Measurements from ENCODE around the gene TMEM98. TPM values are rescaled to one million over a fixed set of nuclear protein-coding genes. Genes with fewer than 3 reads are reported as not detected.

The TMEM98 gene
- total RNA-seq, 1 donor from 2014 or later, result not detected

- intact Hi-C loops (cut with micrococcal nuclease), result no loop called here
- no peak for ATAC-seq (ENCODE audit: low read depth)
- H3K36me3 Mint-ChIP-seq (ENCODE audit: low read depth), result no peaks in the 10 kb centered on the region
- POLR2A ChIA-PET, result no interaction called here
- no peak overlapping the region for H3K4me3 Mint-ChIP-seq
- no peaks in the 10 kb centered on the region for H3K9me3 Mint-ChIP-seq
- no peak for DNase-seq
- CTCF ChIA-PET, result no interaction called here
- H3K27me3 Mint-ChIP-seq, result peaks cover 18% of the 10 kb centered on the region
- peaks cover 3% of the 10 kb centered on the region for H3K4me1 Mint-ChIP-seq
- TF ChIP-seq, protein P1, sequence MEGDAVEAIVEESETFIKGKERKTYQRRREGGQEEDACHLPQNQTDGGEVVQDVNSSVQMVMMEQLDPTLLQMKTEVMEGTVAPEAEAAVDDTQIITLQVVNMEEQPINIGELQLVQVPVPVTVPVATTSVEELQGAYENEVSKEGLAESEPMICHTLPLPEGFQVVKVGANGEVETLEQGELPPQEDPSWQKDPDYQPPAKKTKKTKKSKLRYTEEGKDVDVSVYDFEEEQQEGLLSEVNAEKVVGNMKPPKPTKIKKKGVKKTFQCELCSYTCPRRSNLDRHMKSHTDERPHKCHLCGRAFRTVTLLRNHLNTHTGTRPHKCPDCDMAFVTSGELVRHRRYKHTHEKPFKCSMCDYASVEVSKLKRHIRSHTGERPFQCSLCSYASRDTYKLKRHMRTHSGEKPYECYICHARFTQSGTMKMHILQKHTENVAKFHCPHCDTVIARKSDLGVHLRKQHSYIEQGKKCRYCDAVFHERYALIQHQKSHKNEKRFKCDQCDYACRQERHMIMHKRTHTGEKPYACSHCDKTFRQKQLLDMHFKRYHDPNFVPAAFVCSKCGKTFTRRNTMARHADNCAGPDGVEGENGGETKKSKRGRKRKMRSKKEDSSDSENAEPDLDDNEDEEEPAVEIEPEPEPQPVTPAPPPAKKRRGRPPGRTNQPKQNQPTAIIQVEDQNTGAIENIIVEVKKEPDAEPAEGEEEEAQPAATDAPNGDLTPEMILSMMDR (IDR thresholded peaks at IDR 0.05), result no peak
- H3K27ac Mint-ChIP-seq, result no peak overlapping the region
Observed at GRCh38 chr17:32940706-32941390, 12.9 kb downstream of the TMEM98 start.

- ChIA-PET POLR2A (no interaction called here), CTCF (interaction anchor here (1.0 kb wide), 1 partner anchor 57 kb away, joined by 5 read pairs; no protein-coding TSS in a partner anchor)
- Mint-ChIP-seq H3K27me3 (peaks cover 14% of the 10 kb centered on the region), H3K4me1 (peaks cover 3% of the 10 kb centered on the region), H3K36me3 (ENCODE audit: low read depth) (no peaks in the 10 kb centered on the region), H3K4me3 (no peak overlapping the region), H3K9me3 (no peaks in the 10 kb centered on the region), H3K27ac (no peak overlapping the region)
- no peak for DNase-seq
- intact Hi-C loops (cut with micrococcal nuclease), result no loop called here
- no peak for ATAC-seq (ENCODE audit: low read depth)
- TF ChIP-seq, protein P1 (IDR thresholded peaks at IDR 0.05), result no peak
Observed at GRCh38 chr17:32941419-32942032, 13.6 kb downstream of the TMEM98 start.

GRCh38 chr17:32943206-32943605, 15.3 kb downstream of the TMEM98 start:
- intact Hi-C loops (cut with micrococcal nuclease), result no loop called here
- TF ChIP-seq, protein P1 (IDR thresholded peaks at IDR 0.05), result no peak
- POLR2A ChIA-PET, result no interaction called here
- no peaks in the 10 kb centered on the region for H3K4me1 Mint-ChIP-seq
- peaks cover 10% of the 10 kb centered on the region for H3K27me3 Mint-ChIP-seq
- CTCF ChIA-PET, result interaction anchor here (0.9 kb wide), 1 partner anchor 8 kb away, joined by 3 read pairs; no protein-coding TSS in a partner anchor
- ATAC-seq (ENCODE audit: low read depth) (no peak), DNase-seq (no peak)
- no peak overlapping the region for H3K4me3 Mint-ChIP-seq
- H3K27ac Mint-ChIP-seq, result no peak overlapping the region
- H3K9me3 Mint-ChIP-seq, result no peaks in the 10 kb centered on the region
- H3K36me3 Mint-ChIP-seq (ENCODE audit: low read depth), result no peaks in the 10 kb centered on the region

DNA sequence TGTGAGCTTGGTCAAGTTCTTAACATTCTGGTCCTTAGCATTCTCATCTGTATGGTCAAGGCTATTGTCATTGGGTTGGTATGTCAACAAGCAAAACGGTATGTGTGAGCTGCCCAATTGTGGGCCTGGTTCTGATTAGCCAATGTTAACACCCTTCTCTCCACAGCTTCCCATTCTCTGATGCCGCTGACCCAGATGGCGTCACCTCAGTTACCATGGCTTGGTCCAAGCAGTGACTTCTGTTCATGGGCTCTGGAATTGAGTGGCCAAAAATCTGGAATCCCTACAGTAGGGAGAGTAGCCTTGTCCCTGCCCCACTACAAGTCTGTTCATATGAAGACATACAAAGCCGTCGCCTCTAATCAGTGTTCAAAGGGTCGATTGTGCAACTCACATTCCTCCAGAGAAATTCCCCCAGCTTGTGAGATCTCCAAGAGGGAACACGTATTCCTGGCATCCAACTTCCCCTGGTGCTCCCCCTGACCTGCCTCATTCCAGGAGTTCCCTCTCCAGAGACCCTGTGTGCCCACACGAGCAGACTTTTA, 15.8 kb downstream of the TMEM98 start:
- H3K4me3 Mint-ChIP-seq, result no peak overlapping the region
- no peaks in the 10 kb centered on the region for H3K4me1 Mint-ChIP-seq
- H3K9me3 Mint-ChIP-seq, result no peaks in the 10 kb centered on the region
- intact Hi-C loops (cut with micrococcal nuclease), result no loop called here
- H3K27me3 Mint-ChIP-seq, result peaks cover 10% of the 10 kb centered on the region
- H3K36me3 Mint-ChIP-seq (ENCODE audit: low read depth), result no peaks in the 10 kb centered on the region
- CTCF ChIA-PET, result interaction anchor here (0.9 kb wide), 1 partner anchor 8 kb away, joined by 3 read pairs; no protein-coding TSS in a partner anchor
- no peak for DNase-seq
- H3K27ac Mint-ChIP-seq, result no peak overlapping the region
- no peak for ATAC-seq (ENCODE audit: low read depth)
- TF ChIP-seq, protein P1 (IDR thresholded peaks at IDR 0.05), result no peak
- POLR2A ChIA-PET, result no interaction called here

Measured in activated B cell treated with CpG ODN at 0.5 μM for 24 hours (primary cell).